GM19193 (cell line): ENCODE results near the gene BCL2L11.

Experiments
- POLR2A ChIP-seq: IDR thresholded peaks from 4 replicates; pipeline ENCODE4 v1.6.1; 2011; ENCODE audit not compliant: insufficient read depth, insufficient read length; ENCODE audit errors: extremely low read depth

Gene BCL2L11

GRCh38 chr2:111116011-111116746, 4.5 kb upstream of the BCL2L11 start:
- TF ChIP-seq POLR2A = no peak

GRCh38 chr2:111116843-111117597, 3.7 kb upstream of the BCL2L11 start:
- TF ChIP-seq POLR2A = no peak

- TF ChIP-seq POLR2A = no peak
Observed at GRCh38 chr2:111117598-111118480, 2.9 kb upstream of the BCL2L11 start.

- no peak for TF ChIP-seq POLR2A
Observed at GRCh38 chr2:111118481-111118980, 2.2 kb upstream of the BCL2L11 start.

- TF ChIP-seq POLR2A = no peak
Observed at GRCh38 chr2:111118981-111119821, 1.5 kb upstream of the BCL2L11 start.

GRCh38 chr2:111119822-111120252, 877 bp upstream of the BCL2L11 start:
- TF ChIP-seq POLR2A = no peak

- TF ChIP-seq POLR2A = no peak
Observed at GRCh38 chr2:111121028-111121827, 514 bp downstream of the BCL2L11 start.

GRCh38 chr2:111121828-111122630, 1.3 kb downstream of the BCL2L11 start:
- TF ChIP-seq POLR2A = no peak

GRCh38 chr2:111122631-111123421, 2.1 kb downstream of the BCL2L11 start:
- TF ChIP-seq POLR2A = no peak

- TF ChIP-seq POLR2A = no peak
Observed at GRCh38 chr2:111123751-111124150, 3.0 kb downstream of the BCL2L11 start.

- TF ChIP-seq POLR2A = no peak
Observed at GRCh38 chr2:111126581-111126980, 5.9 kb downstream of the BCL2L11 start.

GRCh38 chr2:111127351-111127750, 6.6 kb downstream of the BCL2L11 start:
- TF ChIP-seq POLR2A = no peak

GRCh38 chr2:111128096-111128495, 7.4 kb downstream of the BCL2L11 start:
- no peak for TF ChIP-seq POLR2A
